B cell (primary cell): ENCODE results near the gene RASA3. TPM values are rescaled to one million over a fixed set of nuclear protein-coding genes. Genes with fewer than 3 reads are reported as not detected.

Experiments used
- ATAC-seq: fragments of 200-7000 bp; cut with Tn5 transposase; one replicate; pipeline ENCODE4 v1.10.0; 2021; ENCODE audit warnings: low read depth, mild to moderate bottlenecking, moderate number of reproducible peaks, moderate library complexity
- CTCF ChIA-PET: fragments of 350-600 bp; sonication (Branson Sonifier 250); formaldehyde crosslinking; loops from one replicate; lab custom pipeline; 2021; ENCODE audit warnings: antibody characterized with exemption, inconsistent platforms; lab: Charles Lee
- POLR2A ChIA-PET: fragments of 350-600 bp; sonication (Branson Sonifier 250); formaldehyde crosslinking; loops from one replicate; lab custom pipeline; 2021; ENCODE audit warnings: antibody characterized with exemption; lab: Charles Lee
- DNase-seq: peaks from one replicate; pipeline ENCODE4 v3.0.0; 2013
- H2AFZ ChIP-seq: 2 replicates; pipeline ENCODE4 v1.6.1; 2012; ENCODE audit warnings: mild to moderate bottlenecking, low read depth, low read length; ENCODE audit not compliant: insufficient read depth, poor library complexity, severe bottlenecking
- H3K27ac ChIP-seq, 2 donors: 1 replicate in 1 of 2; 2 replicates in 1 of 2; pipeline ENCODE4 v1.5.1; 2012 to 2013; ENCODE audit warnings: low read length in 2 of 2, mild to moderate bottlenecking in 2 of 2, moderate library complexity in 1 of 2
- H3K27me3 ChIP-seq, 4 experiments: fragments of 200-600 bp in 1 of 4; sonication (generic) in 1 of 4; replicated peaks in 1 of 4; 1 replicate in 2 of 4; 2 replicates in 2 of 4; pipeline versions ENCODE4 v1.6.1 to v1.7.0; 2013 to 2016; ENCODE audit warnings: low read length in 3 of 4, mild to moderate bottlenecking in 2 of 4, mixed read lengths in 1 of 4, moderate library complexity in 1 of 4; ENCODE audit not compliant: insufficient read depth in 4 of 4, control insufficient read depth in 3 of 4; ENCODE audit errors: control extremely low read depth in 1 of 4
- H3K36me3 ChIP-seq, 2 experiments: replicated peaks in 1 of 2; 1 replicate in 1 of 2; 2 replicates in 1 of 2; pipeline versions ENCODE4 v1.6.1 to v1.7.1; 2013; ENCODE audit warnings: low read length in 1 of 2; ENCODE audit not compliant: insufficient read depth in 2 of 2, control insufficient read depth in 1 of 2; ENCODE audit errors: control extremely low read depth in 1 of 2, extremely low read depth in 1 of 2
- H3K4me1 ChIP-seq, 2 donors: fragments of 200-600 bp in 1 of 2; sonication (generic) in 1 of 2; 1 replicate in 1 of 2; 2 replicates in 1 of 2; pipeline versions ENCODE4 v1.5.1 to v1.6.1; 2013 to 2017; ENCODE audit warnings: low read length in 2 of 2; ENCODE audit not compliant: control insufficient read depth in 2 of 2, insufficient read depth in 2 of 2
- H3K4me2 ChIP-seq: replicated peaks from 2 replicates; pipeline ENCODE3; 2012; ENCODE audit warnings: mild to moderate bottlenecking, low read depth, low read length; ENCODE audit not compliant: poor library complexity, severe bottlenecking
- H3K4me3 ChIP-seq, 5 experiments: fragments of 200-600 bp in 1 of 5; sonication (generic) in 1 of 5; 1 replicate in 3 of 5; 2 replicates in 2 of 5; pipeline versions ENCODE4 v1.5.1 to v1.7.0; 2011 to 2016; ENCODE audit warnings: low read length in 4 of 5, mild to moderate bottlenecking in 4 of 5, low read depth in 2 of 5, control low read depth in 1 of 5, moderate library complexity in 1 of 5; ENCODE audit not compliant: insufficient read depth in 1 of 5; ENCODE audit errors: control extremely low read depth in 1 of 5, extremely low read depth in 1 of 5
- H3K79me2 ChIP-seq: fragments of 200-600 bp; sonication (generic); one replicate; pipeline ENCODE4 v1.6.0; 2016; ENCODE audit warnings: low read length; ENCODE audit not compliant: control insufficient read depth, insufficient read depth
- H3K9ac ChIP-seq: fragments of 200-600 bp; sonication (generic); 2 replicates; pipeline ENCODE4 v1.6.1; 2017; ENCODE audit warnings: mild to moderate bottlenecking, low read length, moderate library complexity
- H3K9me3 ChIP-seq, 3 donors: one replicate each; pipeline versions ENCODE4 v1.6.1 to v1.7.1; 2013; ENCODE audit warnings: low read length in 2 of 3; ENCODE audit not compliant: control insufficient read depth in 2 of 3, insufficient read depth in 1 of 3; ENCODE audit errors: control extremely low read depth in 1 of 3
- H4K20me1 ChIP-seq: 2 replicates; pipeline ENCODE4 v1.6.0; 2012; ENCODE audit warnings: mild to moderate bottlenecking, low read length; ENCODE audit not compliant: insufficient read depth, control insufficient read depth, poor library complexity, severe bottlenecking
- H3K27ac Mint-ChIP-seq: one replicate; pipeline ENCODE4 v1.8.0; 2021; ENCODE audit warnings: mixed read lengths
- H3K27me3 Mint-ChIP-seq: one replicate; pipeline ENCODE4 v1.8.0; 2021; ENCODE audit warnings: mixed read lengths
- H3K4me1 Mint-ChIP-seq: one replicate; pipeline ENCODE4 v1.8.0; 2021; ENCODE audit warnings: mixed read lengths
- H3K4me3 Mint-ChIP-seq: one replicate; pipeline ENCODE4 v1.8.0; 2021; ENCODE audit warnings: mixed read lengths
- H3K9me3 Mint-ChIP-seq: one replicate; pipeline ENCODE4 v1.8.0; 2022; ENCODE audit warnings: mixed read lengths; ENCODE audit not compliant: insufficient read depth
- EZH2 ChIP-seq: IDR thresholded peaks from 2 replicates; pipeline ENCODE4 v1.6.1; 2012; ENCODE audit warnings: borderline replicate concordance, low read depth, mild to moderate bottlenecking, moderate library complexity, low read length; ENCODE audit not compliant: insufficient read depth, poor library complexity, severe bottlenecking
- WGBS: methylation state at CpG from one replicate; pipeline ENCODE4 v1.1.5; 2013; ENCODE audit warnings: missing lambda C conversion rate; ENCODE audit not compliant: insufficient coverage; 5-methylcytosine and 5-hydroxymethylcytosine counted together
- intact Hi-C: fragments of 100-400 bp; cut with micrococcal nuclease; formaldehyde crosslinking; loops from one replicate; pipeline ENCODE4 v1.10.0; 2022
- polyA plus RNA-seq: library from polyadenylated mRNA; depleted of rRNA; stranded (reverse); fragments of >200 nt; gene quantifications from 2 replicates; pipeline ENCODE4 v1.2.3, GENCODE V29; 2012
- total RNA-seq, 2 donors: library from RNA; stranded (reverse); fragments of 120-200 nt in 1 of 2; gene quantifications; 1 replicate in 1 of 2; 2 replicates in 1 of 2; pipeline versions ENCODE4 v1.2.3 to v1.2.4, GENCODE V29; 2013 to 2022
- TF ChIP-seq, protein P1 (sequence below): fragments of 200-600 bp; IDR thresholded peaks from one replicate; pipeline ENCODE4 v1.8.0; 2022; ENCODE audit warnings: antibody characterized with exemption, mild to moderate bottlenecking

Gene RASA3
- total and polyA plus RNA-seq, 2 donors (not counting 1 experiment from before 2014, with no cell fraction given) = 54.2 to 87.4 TPM

- Histone ChIP-seq H3K27ac (no peak overlapping the region), H3K79me2 (peaks cover 4% of the 10 kb centered on the region), H3K9me3 (no peaks in the 10 kb centered on the region), H3K4me2 (no peak overlapping the region), H3K27me3 (no peaks in the 10 kb centered on the region), H3K4me3 (no peak overlapping the region), H2AFZ (no peak overlapping the region), H3K36me3 (peaks cover 0 to 79% of the 10 kb centered on the region in 2 experiments), H3K4me1 (no peaks in the 10 kb centered on the region), H3K9ac (no peak overlapping the region), H4K20me1 (peaks cover 22% of the 10 kb centered on the region)
- Mint-ChIP-seq H3K27me3 (no peaks in the 10 kb centered on the region), H3K27ac (no peak overlapping the region), H3K9me3 (no peaks in the 10 kb centered on the region), H3K4me1 (no peaks in the 10 kb centered on the region), H3K4me3 (no peak overlapping the region)
- ATAC-seq (no peak), DNase-seq (no peak)
- intact Hi-C loops = no loop called here
- TF ChIP-seq EZH2 = no peak
- TF ChIP-seq, protein P1, sequence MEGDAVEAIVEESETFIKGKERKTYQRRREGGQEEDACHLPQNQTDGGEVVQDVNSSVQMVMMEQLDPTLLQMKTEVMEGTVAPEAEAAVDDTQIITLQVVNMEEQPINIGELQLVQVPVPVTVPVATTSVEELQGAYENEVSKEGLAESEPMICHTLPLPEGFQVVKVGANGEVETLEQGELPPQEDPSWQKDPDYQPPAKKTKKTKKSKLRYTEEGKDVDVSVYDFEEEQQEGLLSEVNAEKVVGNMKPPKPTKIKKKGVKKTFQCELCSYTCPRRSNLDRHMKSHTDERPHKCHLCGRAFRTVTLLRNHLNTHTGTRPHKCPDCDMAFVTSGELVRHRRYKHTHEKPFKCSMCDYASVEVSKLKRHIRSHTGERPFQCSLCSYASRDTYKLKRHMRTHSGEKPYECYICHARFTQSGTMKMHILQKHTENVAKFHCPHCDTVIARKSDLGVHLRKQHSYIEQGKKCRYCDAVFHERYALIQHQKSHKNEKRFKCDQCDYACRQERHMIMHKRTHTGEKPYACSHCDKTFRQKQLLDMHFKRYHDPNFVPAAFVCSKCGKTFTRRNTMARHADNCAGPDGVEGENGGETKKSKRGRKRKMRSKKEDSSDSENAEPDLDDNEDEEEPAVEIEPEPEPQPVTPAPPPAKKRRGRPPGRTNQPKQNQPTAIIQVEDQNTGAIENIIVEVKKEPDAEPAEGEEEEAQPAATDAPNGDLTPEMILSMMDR = no peak
- ChIA-PET POLR2A (no interaction called here), CTCF (no interaction called here)
- WGBS = 96% methylated on average over 17 of the region's 17 CpGs
These were observed 120.3 kb downstream of the RASA3 start for GRCh38 chr13:114012141-114012540.

GRCh38 chr13:114011226-114011625 lies 121.2 kb downstream of the RASA3 start:
- H3K4me1 ChIP-seq = no peaks in the 10 kb centered on the region
- ATAC-seq (no peak), DNase-seq (no peak)
- ChIA-PET POLR2A (no interaction called here), CTCF (no interaction called here)
- no peak overlapping the region for H3K4me3 Mint-ChIP-seq
- peaks cover 4% of the 10 kb centered on the region for H3K79me2 ChIP-seq
- no peak overlapping the region for H3K4me2 ChIP-seq
- H3K9ac ChIP-seq = no peak overlapping the region
- no peak overlapping the region for H3K27ac ChIP-seq
- no peak overlapping the region for H3K27ac Mint-ChIP-seq
- 95% methylated on average over 19 of the region's 19 CpGs for WGBS
- no peak overlapping the region for H3K4me3 ChIP-seq
- H4K20me1 ChIP-seq = peaks cover 19% of the 10 kb centered on the region
- no peaks in the 10 kb centered on the region for H3K4me1 Mint-ChIP-seq
- H3K36me3 ChIP-seq = peaks cover 0 to 70% of the 10 kb centered on the region in 2 experiments
- H2AFZ ChIP-seq = no peak overlapping the region
- H3K9me3 Mint-ChIP-seq = no peaks in the 10 kb centered on the region
- TF ChIP-seq EZH2 = no peak
- TF ChIP-seq, protein P1 = no peak
- no peaks in the 10 kb centered on the region for H3K27me3 Mint-ChIP-seq
- intact Hi-C loops = no loop called here
- H3K27me3 ChIP-seq = no peaks in the 10 kb centered on the region
- H3K9me3 ChIP-seq = no peaks in the 10 kb centered on the region
